DOHH2 (cell line): ENCODE measurements around the gene SNX13.

Experiments used
- H3F3A ChIP-seq: fragments of 200-600 bp; sonication (generic), shearing (Covaris generic); 2 replicates; pipeline ENCODE4 v1.6.0; 2016; ENCODE audit warnings: antibody characterized with exemption, mild to moderate bottlenecking; ENCODE audit not compliant: control insufficient read depth, insufficient read depth
- H3K27ac ChIP-seq: fragments of 200-600 bp; sonication (generic); 2 replicates; pipeline ENCODE4 v1.5.1; 2014; ENCODE audit warnings: low read depth, mild to moderate bottlenecking, low read length, moderate library complexity
- H3K27me3 ChIP-seq: fragments of 200-600 bp; sonication (generic); 2 replicates; pipeline ENCODE4 v1.6.1; 2014; ENCODE audit warnings: mild to moderate bottlenecking, low read length, mixed read lengths; ENCODE audit not compliant: control insufficient read depth
- H3K36me3 ChIP-seq: fragments of 200-600 bp; sonication (generic); 2 replicates; pipeline ENCODE4 v1.6.1; 2014; ENCODE audit warnings: mild to moderate bottlenecking, low read length, moderate library complexity, mixed read lengths; ENCODE audit not compliant: control insufficient read depth
- H3K4me1 ChIP-seq: fragments of 200-600 bp; sonication (generic); 2 replicates; pipeline ENCODE4 v1.6.1; 2014; ENCODE audit warnings: mild to moderate bottlenecking, low read length, mixed read lengths; ENCODE audit not compliant: control insufficient read depth
- H3K4me2 ChIP-seq: fragments of 200-600 bp; sonication (generic); 2 replicates; pipeline ENCODE4 v1.6.0; 2014; ENCODE audit warnings: mild to moderate bottlenecking, low read length, moderate library complexity
- H3K4me3 ChIP-seq: fragments of 200-600 bp; sonication (generic); 2 replicates; pipeline ENCODE4 v1.5.1; 2014; ENCODE audit warnings: mild to moderate bottlenecking, low read length, mixed read lengths
- H3K79me2 ChIP-seq: fragments of 200-600 bp; sonication (generic); 2 replicates; pipeline ENCODE4 v1.6.1; 2014; ENCODE audit warnings: mild to moderate bottlenecking, low read length, mixed read lengths; ENCODE audit not compliant: control insufficient read depth
- H3K9me2 ChIP-seq: fragments of 200-600 bp; sonication (generic); replicated peaks from 2 replicates; pipeline ENCODE4 v1.6.1; 2014; ENCODE audit warnings: mild to moderate bottlenecking, low read length, mixed read lengths; ENCODE audit not compliant: control insufficient read depth
- H3K9me3 ChIP-seq: fragments of 200-600 bp; sonication (generic); 2 replicates; pipeline ENCODE4 v1.6.1; 2014; ENCODE audit warnings: antibody characterized with exemption, low read length, mixed read lengths; ENCODE audit not compliant: control insufficient read depth, insufficient read depth
- H4K20me1 ChIP-seq: fragments of 200-600 bp; sonication (generic); 2 replicates; pipeline ENCODE4 v1.6.0; 2014; ENCODE audit warnings: low read depth, mild to moderate bottlenecking, antibody characterized with exemption, low read length, moderate library complexity; ENCODE audit not compliant: control insufficient read depth, insufficient read depth
- EZH2phosphoT487 ChIP-seq: fragments of 200-600 bp; sonication (generic); IDR thresholded peaks from 2 replicates; pipeline ENCODE4 v1.6.1; 2017; ENCODE audit warnings: borderline replicate concordance, mild to moderate bottlenecking, antibody characterized with exemption, low read length, moderate library complexity, mixed read lengths
- TF ChIP-seq, protein P1 (sequence below): fragments of 200-600 bp; sonication (generic); IDR thresholded peaks from one replicate; pipeline ENCODE4 v1.5.1; 2014; ENCODE audit warnings: antibody characterized with exemption, mild to moderate bottlenecking, low read depth, low read length; ENCODE audit not compliant: poor library complexity, severe bottlenecking

SNX13 gene

GRCh38 chr7:17934094-17934493 lies 6.2 kb downstream of the SNX13 start:
- TF ChIP-seq EZH2phosphoT487 = no peak
- TF ChIP-seq, protein P1, sequence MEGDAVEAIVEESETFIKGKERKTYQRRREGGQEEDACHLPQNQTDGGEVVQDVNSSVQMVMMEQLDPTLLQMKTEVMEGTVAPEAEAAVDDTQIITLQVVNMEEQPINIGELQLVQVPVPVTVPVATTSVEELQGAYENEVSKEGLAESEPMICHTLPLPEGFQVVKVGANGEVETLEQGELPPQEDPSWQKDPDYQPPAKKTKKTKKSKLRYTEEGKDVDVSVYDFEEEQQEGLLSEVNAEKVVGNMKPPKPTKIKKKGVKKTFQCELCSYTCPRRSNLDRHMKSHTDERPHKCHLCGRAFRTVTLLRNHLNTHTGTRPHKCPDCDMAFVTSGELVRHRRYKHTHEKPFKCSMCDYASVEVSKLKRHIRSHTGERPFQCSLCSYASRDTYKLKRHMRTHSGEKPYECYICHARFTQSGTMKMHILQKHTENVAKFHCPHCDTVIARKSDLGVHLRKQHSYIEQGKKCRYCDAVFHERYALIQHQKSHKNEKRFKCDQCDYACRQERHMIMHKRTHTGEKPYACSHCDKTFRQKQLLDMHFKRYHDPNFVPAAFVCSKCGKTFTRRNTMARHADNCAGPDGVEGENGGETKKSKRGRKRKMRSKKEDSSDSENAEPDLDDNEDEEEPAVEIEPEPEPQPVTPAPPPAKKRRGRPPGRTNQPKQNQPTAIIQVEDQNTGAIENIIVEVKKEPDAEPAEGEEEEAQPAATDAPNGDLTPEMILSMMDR = no peak
- Histone ChIP-seq H3K4me1 (peaks cover 90% of the 10 kb centered on the region), H3K36me3 (peaks cover 16% of the 10 kb centered on the region; the same call in 1 of the 2 replicates), H4K20me1 (peaks cover 17% of the 10 kb centered on the region; the same call in 1 of the 2 replicates), H3K27ac (peak overlapping the region; percentile 71), H3K4me2 (peak overlapping the region; percentile 75), H3K27me3 (no peaks in the 10 kb centered on the region), H3K9me2 (no peaks in the 10 kb centered on the region), H3K79me2 (peaks cover 100% of the 10 kb centered on the region), H3K4me3 (peak overlapping the region; percentile 60), H3K9me3 (no peaks in the 10 kb centered on the region), H3F3A (peaks cover 25% of the 10 kb centered on the region)

- Histone ChIP-seq H3K27me3 (no peaks in the 10 kb centered on the region), H3K27ac (peak overlapping the region; percentile 71; the same call in 1 of the 2 replicates), H4K20me1 (peaks cover 20% of the 10 kb centered on the region; the same call in 1 of the 2 replicates), H3F3A (peaks cover 22% of the 10 kb centered on the region), H3K4me1 (peaks cover 90% of the 10 kb centered on the region), H3K9me3 (no peaks in the 10 kb centered on the region), H3K79me2 (peaks cover 100% of the 10 kb centered on the region), H3K36me3 (peaks cover 16% of the 10 kb centered on the region; the same call in 1 of the 2 replicates), H3K4me2 (peak overlapping the region; percentile 75), H3K4me3 (peak overlapping the region; percentile 5; the same call in 1 of the 2 replicates), H3K9me2 (no peaks in the 10 kb centered on the region)
- TF ChIP-seq EZH2phosphoT487 = no peak
- TF ChIP-seq, protein P1 = no peak
Measured at GRCh38 chr7:17932770-17933169, 7.5 kb downstream of the SNX13 start.

- H3K9me3 ChIP-seq = no peaks in the 10 kb centered on the region
- TF ChIP-seq, protein P1 = no peak
- no peak for TF ChIP-seq EZH2phosphoT487
- no peak overlapping the region for H3K4me2 ChIP-seq
- H3K4me3 ChIP-seq = no peak overlapping the region
- H3K27me3 ChIP-seq = no peaks in the 10 kb centered on the region
- no peak overlapping the region for H3K27ac ChIP-seq
- peaks cover 86% of the 10 kb centered on the region for H3K4me1 ChIP-seq
- peaks cover 99% of the 10 kb centered on the region for H3K79me2 ChIP-seq
- H3K36me3 ChIP-seq = peaks cover 11% of the 10 kb centered on the region; the same call in 1 of the 2 replicates
- peaks cover 21% of the 10 kb centered on the region; the same call in 1 of the 2 replicates for H4K20me1 ChIP-seq
- no peaks in the 10 kb centered on the region for H3K9me2 ChIP-seq
- H3F3A ChIP-seq = peaks cover 18% of the 10 kb centered on the region
Measured at GRCh38 chr7:17931069-17931468, 9.2 kb downstream of the SNX13 start.
